Measurements from ENCODE around the gene ACSS3. TPM values are rescaled to one million over a fixed set of nuclear protein-coding genes. Genes with fewer than 3 reads are reported as not detected.

The ACSS3 gene
- total and polyA plus RNA-seq, 4 donors = 18.2 to 94.3 (median 32.5) TPM

DNA sequence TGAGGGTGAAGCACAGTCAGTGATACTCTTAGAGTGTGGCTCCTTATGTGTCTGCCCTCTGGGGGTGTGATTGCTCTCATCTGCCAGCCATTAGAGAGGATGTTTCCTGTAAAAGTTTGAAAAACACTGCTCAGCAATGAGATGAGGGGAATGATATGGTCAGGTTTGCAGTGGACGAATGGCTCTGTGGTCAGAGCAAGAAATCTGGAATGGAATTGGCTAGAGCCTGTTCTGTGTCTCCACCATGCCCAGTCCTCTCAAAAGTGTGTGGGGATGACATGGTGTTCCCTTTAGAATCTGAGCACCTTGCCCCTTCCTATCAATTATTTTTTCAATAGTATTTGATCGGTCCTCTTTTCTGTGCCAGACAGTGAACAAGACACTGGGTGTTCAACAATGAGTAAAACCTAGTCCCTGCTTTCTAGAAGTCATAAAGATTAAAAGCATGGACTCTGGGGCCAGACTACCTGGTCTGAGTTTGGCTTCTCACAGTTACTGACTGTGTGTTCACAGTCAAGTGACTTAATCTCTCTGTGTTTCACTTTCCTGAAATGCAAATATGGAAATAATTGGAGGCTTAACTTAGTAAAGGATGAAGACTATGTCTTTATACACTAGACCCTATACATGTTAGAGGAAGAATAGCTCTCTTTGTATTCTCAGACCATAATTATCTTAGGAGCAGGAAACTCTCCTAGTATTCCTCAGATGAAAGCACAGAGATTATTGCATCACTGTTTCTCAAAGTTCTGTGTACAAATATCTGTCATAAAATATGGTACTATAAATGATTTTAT, 1.6 kb downstream of the ACSS3 start:
- no peak for DNase-seq (ENCODE audit: low spot score)
- H3K27me3 ChIP-seq (ENCODE audit: control insufficient read depth in 4 of 4, insufficient read depth in 4 of 4, low read length in 3 of 4) = no peaks in the 10 kb centered on the region
- WGBS = 55% methylated on average over 2 of the region's 2 CpGs
- H3K4me1 ChIP-seq (ENCODE audit: control insufficient read depth in 4 of 4, insufficient read depth in 4 of 4, low read length in 3 of 4) = peaks cover 0 to 54% (median 10%) of the 10 kb centered on the region in 4 donors
- H3K9me3 ChIP-seq (ENCODE audit: control insufficient read depth in 4 of 4, low read length in 3 of 4) = no peaks in the 10 kb centered on the region
- peak overlapping the region in 1 of 2 donors; percentile 12 for H3K9ac ChIP-seq (ENCODE audit: low read depth in 1 of 2, low read length in 2 of 2)
- peak overlapping the region; percentile 43 to 91 (median 85) for H3K4me3 ChIP-seq (ENCODE audit: low read depth in 1 of 3, low read length in 3 of 3)
- no peaks in the 10 kb centered on the region for H3K36me3 ChIP-seq (ENCODE audit: control insufficient read depth in 4 of 4, insufficient read depth in 3 of 4, low read depth in 1 of 4, low read length in 3 of 4)
- no peak for TF ChIP-seq EGR1 (IDR thresholded peaks at IDR 0.05; ENCODE audit: low read depth in 2 of 2)
- TF ChIP-seq, protein P1, sequence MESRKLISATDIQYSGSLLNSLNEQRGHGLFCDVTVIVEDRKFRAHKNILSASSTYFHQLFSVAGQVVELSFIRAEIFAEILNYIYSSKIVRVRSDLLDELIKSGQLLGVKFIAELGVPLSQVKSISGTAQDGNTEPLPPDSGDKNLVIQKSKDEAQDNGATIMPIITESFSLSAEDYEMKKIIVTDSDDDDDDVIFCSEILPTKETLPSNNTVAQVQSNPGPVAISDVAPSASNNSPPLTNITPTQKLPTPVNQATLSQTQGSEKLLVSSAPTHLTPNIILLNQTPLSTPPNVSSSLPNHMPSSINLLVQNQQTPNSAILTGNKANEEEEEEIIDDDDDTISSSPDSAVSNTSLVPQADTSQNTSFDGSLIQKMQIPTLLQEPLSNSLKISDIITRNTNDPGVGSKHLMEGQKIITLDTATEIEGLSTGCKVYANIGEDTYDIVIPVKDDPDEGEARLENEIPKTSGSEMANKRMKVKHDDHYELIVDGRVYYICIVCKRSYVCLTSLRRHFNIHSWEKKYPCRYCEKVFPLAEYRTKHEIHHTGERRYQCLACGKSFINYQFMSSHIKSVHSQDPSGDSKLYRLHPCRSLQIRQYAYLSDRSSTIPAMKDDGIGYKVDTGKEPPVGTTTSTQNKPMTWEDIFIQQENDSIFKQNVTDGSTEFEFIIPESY (IDR thresholded peaks at IDR 0.05) = no peak
- TF ChIP-seq HNF4G (IDR thresholded peaks at IDR 0.05) = no peak
- TF ChIP-seq, protein P2, sequence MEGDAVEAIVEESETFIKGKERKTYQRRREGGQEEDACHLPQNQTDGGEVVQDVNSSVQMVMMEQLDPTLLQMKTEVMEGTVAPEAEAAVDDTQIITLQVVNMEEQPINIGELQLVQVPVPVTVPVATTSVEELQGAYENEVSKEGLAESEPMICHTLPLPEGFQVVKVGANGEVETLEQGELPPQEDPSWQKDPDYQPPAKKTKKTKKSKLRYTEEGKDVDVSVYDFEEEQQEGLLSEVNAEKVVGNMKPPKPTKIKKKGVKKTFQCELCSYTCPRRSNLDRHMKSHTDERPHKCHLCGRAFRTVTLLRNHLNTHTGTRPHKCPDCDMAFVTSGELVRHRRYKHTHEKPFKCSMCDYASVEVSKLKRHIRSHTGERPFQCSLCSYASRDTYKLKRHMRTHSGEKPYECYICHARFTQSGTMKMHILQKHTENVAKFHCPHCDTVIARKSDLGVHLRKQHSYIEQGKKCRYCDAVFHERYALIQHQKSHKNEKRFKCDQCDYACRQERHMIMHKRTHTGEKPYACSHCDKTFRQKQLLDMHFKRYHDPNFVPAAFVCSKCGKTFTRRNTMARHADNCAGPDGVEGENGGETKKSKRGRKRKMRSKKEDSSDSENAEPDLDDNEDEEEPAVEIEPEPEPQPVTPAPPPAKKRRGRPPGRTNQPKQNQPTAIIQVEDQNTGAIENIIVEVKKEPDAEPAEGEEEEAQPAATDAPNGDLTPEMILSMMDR (IDR thresholded peaks at IDR 0.05; ENCODE audit: low read depth, low read length, missing input control) = no peak
- TF ChIP-seq, protein P3, sequence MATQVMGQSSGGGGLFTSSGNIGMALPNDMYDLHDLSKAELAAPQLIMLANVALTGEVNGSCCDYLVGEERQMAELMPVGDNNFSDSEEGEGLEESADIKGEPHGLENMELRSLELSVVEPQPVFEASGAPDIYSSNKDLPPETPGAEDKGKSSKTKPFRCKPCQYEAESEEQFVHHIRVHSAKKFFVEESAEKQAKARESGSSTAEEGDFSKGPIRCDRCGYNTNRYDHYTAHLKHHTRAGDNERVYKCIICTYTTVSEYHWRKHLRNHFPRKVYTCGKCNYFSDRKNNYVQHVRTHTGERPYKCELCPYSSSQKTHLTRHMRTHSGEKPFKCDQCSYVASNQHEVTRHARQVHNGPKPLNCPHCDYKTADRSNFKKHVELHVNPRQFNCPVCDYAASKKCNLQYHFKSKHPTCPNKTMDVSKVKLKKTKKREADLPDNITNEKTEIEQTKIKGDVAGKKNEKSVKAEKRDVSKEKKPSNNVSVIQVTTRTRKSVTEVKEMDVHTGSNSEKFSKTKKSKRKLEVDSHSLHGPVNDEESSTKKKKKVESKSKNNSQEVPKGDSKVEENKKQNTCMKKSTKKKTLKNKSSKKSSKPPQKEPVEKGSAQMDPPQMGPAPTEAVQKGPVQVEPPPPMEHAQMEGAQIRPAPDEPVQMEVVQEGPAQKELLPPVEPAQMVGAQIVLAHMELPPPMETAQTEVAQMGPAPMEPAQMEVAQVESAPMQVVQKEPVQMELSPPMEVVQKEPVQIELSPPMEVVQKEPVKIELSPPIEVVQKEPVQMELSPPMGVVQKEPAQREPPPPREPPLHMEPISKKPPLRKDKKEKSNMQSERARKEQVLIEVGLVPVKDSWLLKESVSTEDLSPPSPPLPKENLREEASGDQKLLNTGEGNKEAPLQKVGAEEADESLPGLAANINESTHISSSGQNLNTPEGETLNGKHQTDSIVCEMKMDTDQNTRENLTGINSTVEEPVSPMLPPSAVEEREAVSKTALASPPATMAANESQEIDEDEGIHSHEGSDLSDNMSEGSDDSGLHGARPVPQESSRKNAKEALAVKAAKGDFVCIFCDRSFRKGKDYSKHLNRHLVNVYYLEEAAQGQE (IDR thresholded peaks at IDR 0.05) = no peak
- TF ChIP-seq FOXA2 (IDR thresholded peaks at IDR 0.05) = no peak
- TF ChIP-seq FOXA1 (IDR thresholded peaks at IDR 0.05) = no peak
- TF ChIP-seq RXRA (IDR thresholded peaks at IDR 0.05) = no peak
- no peak for TF ChIP-seq SP1 (IDR thresholded peaks at IDR 0.05)
- no peak for TF ChIP-seq TAF1 (conservative IDR thresholded peaks at IDR 0.05)
- no peak for TF ChIP-seq RAD21 (IDR thresholded peaks at IDR 0.05)
- TF ChIP-seq HNF4A (conservative IDR thresholded peaks at IDR 0.05) = no peak
- TF ChIP-seq, protein P4, sequence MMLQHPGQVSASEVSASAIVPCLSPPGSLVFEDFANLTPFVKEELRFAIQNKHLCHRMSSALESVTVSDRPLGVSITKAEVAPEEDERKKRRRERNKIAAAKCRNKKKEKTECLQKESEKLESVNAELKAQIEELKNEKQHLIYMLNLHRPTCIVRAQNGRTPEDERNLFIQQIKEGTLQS (IDR thresholded peaks at IDR 0.05) = no peak
- TF ChIP-seq GABPA (IDR thresholded peaks at IDR 0.05 in 1 of 2, conservative IDR thresholded peaks at IDR 0.05 in 1 of 2) = no peak
- TF ChIP-seq NR2F2 (IDR thresholded peaks at IDR 0.05) = no peak
- no peak for TF ChIP-seq YY1 (IDR thresholded peaks at IDR 0.05)
- TF ChIP-seq, protein P5, sequence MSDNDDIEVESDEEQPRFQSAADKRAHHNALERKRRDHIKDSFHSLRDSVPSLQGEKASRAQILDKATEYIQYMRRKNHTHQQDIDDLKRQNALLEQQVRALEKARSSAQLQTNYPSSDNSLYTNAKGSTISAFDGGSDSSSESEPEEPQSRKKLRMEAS (IDR thresholded peaks at IDR 0.05) = no peak
- TF ChIP-seq JUND (IDR thresholded peaks at IDR 0.05) = no peak
- H3K27ac ChIP-seq (ENCODE audit: low read depth in 1 of 2, low read length in 2 of 2) = peak overlapping the region; percentile 53 to 82

All from liver (tissue), 9 donors.